H1 (cell line): ENCODE results near the gene EPB41L5. TPM values are rescaled to one million over a fixed set of nuclear protein-coding genes. Genes with fewer than 3 reads are reported as not detected.

Experiments used
- CTCF ChIA-PET: fragments of 300-600 bp; sonication (Branson Sonifier 250); formaldehyde crosslinking; loops from one replicate; lab custom pipeline; 2021; ENCODE audit not compliant: partially characterized antibody; lab: Charles Lee
- POLR2A ChIA-PET: fragments of 300-600 bp; sonication (Branson Sonifier 250); formaldehyde crosslinking; loops from one replicate; lab custom pipeline; 2021; ENCODE audit warnings: inconsistent platforms; ENCODE audit not compliant: partially characterized antibody; lab: Charles Lee
- DNase-seq, 2 experiments: peaks; one replicate each; pipeline versions ENCODE4 v3.0.0 to v3.0.0-alpha.2; 2010 to 2022; ENCODE audit warnings: low spot score in 2 of 2, low read depth in 1 of 2, mixed read lengths in 1 of 2
- FAIRE-seq: peaks from 2 replicates; lab custom pipeline; 2011; peaks lifted over from hg19 to GRCh38; lab: Jason Lieb, UNC
- H2AFZ ChIP-seq: 2 replicates; pipeline ENCODE4 v1.8.1; 2012; ENCODE audit warnings: low read length, inconsistent platforms
- H2AK5ac ChIP-seq: 2 replicates; pipeline ENCODE4 v1.6.1; 2013; ENCODE audit warnings: low read depth, low read length
- H2BK120ac ChIP-seq: replicated peaks from 2 replicates; pipeline ENCODE3; 2013; ENCODE audit warnings: low read depth, low read length, inconsistent platforms
- H2BK12ac ChIP-seq: 2 replicates; pipeline ENCODE4 v1.6.1; 2013; ENCODE audit warnings: low read depth, low read length
- H2BK15ac ChIP-seq: 2 replicates; pipeline ENCODE4 v1.6.1; 2013; ENCODE audit warnings: low read length
- H2BK20ac ChIP-seq: 2 replicates; pipeline ENCODE4 v1.6.1; 2013; ENCODE audit warnings: low read length
- H2BK5ac ChIP-seq: 2 replicates; pipeline ENCODE4 v1.6.1; 2013; ENCODE audit warnings: low read depth, low read length
- H3K14ac ChIP-seq: 2 replicates; pipeline ENCODE4 v1.6.1; 2013; ENCODE audit warnings: inconsistent platforms; ENCODE audit not compliant: insufficient read length
- H3K18ac ChIP-seq: 2 replicates; pipeline ENCODE4 v1.6.1; 2013; ENCODE audit warnings: low read length; ENCODE audit errors: extremely low read depth
- H3K23ac ChIP-seq: 2 replicates; pipeline ENCODE4 v1.6.1; 2013; ENCODE audit warnings: inconsistent platforms; ENCODE audit not compliant: insufficient read length
- H3K23me2 ChIP-seq: 2 replicates; pipeline ENCODE4 v1.6.1; 2013; ENCODE audit warnings: low read depth, low read length
- H3K27ac ChIP-seq: 2 replicates; pipeline ENCODE4 v1.6.1; 2011; ENCODE audit warnings: low read depth, low read length, inconsistent platforms
- H3K27me3 ChIP-seq, 4 experiments: replicated peaks in 1 of 4; 1 replicate in 1 of 4; 2 replicates in 3 of 4; pipeline versions ENCODE4 v1.6.1 to v1.8.1; 2011 to 2013; ENCODE audit warnings: low read length in 3 of 4, mild to moderate bottlenecking in 3 of 4, inconsistent platforms in 2 of 4, mixed read lengths in 2 of 4, moderate library complexity in 1 of 4; ENCODE audit not compliant: control insufficient read depth in 3 of 4, insufficient read depth in 3 of 4; ENCODE audit errors: extremely low read depth in 1 of 4
- H3K36me3 ChIP-seq, 4 experiments: 2 replicates each; pipeline versions ENCODE4 v1.6.1 to v1.8.1; 2011 to 2013; ENCODE audit warnings: mild to moderate bottlenecking in 4 of 4, low read length in 3 of 4, moderate library complexity in 2 of 4, control low read depth in 1 of 4, inconsistent platforms in 1 of 4; ENCODE audit not compliant: insufficient read depth in 4 of 4, control insufficient read depth in 2 of 4
- H3K4ac ChIP-seq: replicated peaks from 2 replicates; pipeline ENCODE3; 2013; ENCODE audit warnings: low read length, low read depth, mixed read lengths, inconsistent platforms; ENCODE audit not compliant: insufficient read length
- H3K4me1 ChIP-seq, 4 experiments: replicated peaks in 1 of 4; 1 replicate in 1 of 4; 2 replicates in 3 of 4; pipeline versions ENCODE4 v1.6.1 to v1.8.1; 2011 to 2013; ENCODE audit warnings: low read length in 3 of 4, inconsistent platforms in 2 of 4, mixed read lengths in 1 of 4; ENCODE audit not compliant: insufficient read depth in 4 of 4, control insufficient read depth in 3 of 4
- H3K4me2 ChIP-seq, 2 experiments: 2 replicates each; pipeline versions ENCODE4 v1.6.1 to v1.8.1; 2011 to 2013; ENCODE audit warnings: low read depth in 2 of 2, low read length in 2 of 2, control low read depth in 1 of 2, inconsistent platforms in 1 of 2, mild to moderate bottlenecking in 1 of 2; ENCODE audit not compliant: insufficient read depth in 1 of 2
- H3K4me3 ChIP-seq, 4 experiments: fragments of 200-600, 300-600 bp in 1 of 4; sonication (generic), shearing (Covaris generic), sonication (Bioruptor Twin) in 1 of 4; 2 replicates each; pipeline versions ENCODE4 v1.5.1 to v1.8.1; 2011 to 2016; ENCODE audit warnings: low read length in 4 of 4, low read depth in 3 of 4, control low read depth in 2 of 4, inconsistent platforms in 2 of 4, mild to moderate bottlenecking in 2 of 4, mixed read lengths in 1 of 4, moderate library complexity in 1 of 4; ENCODE audit not compliant: insufficient read depth in 2 of 4; ENCODE audit errors: extremely low read depth in 1 of 4
- H3K56ac ChIP-seq: replicated peaks from 2 replicates; pipeline ENCODE3; 2013; ENCODE audit warnings: low read depth, mild to moderate bottlenecking, mixed read lengths, low read length, inconsistent platforms; ENCODE audit not compliant: insufficient read length
- H3K79me1 ChIP-seq: 2 replicates; pipeline ENCODE4 v1.6.1; 2013; ENCODE audit warnings: low read depth, low read length, control low read depth
- H3K79me2 ChIP-seq, 2 experiments: 2 replicates each; pipeline versions ENCODE4 v1.6.1 to v1.8.1; 2012 to 2013; ENCODE audit warnings: low read length in 2 of 2, mild to moderate bottlenecking in 2 of 2, inconsistent platforms in 1 of 2; ENCODE audit not compliant: insufficient read depth in 2 of 2, control insufficient read depth in 1 of 2
- H3K9ac ChIP-seq, 4 experiments: replicated peaks in 1 of 4; 1 replicate in 1 of 4; 2 replicates in 3 of 4; pipeline versions ENCODE4 v1.6.1 to v1.8.1; 2011 to 2013; ENCODE audit warnings: low read depth in 3 of 4, low read length in 3 of 4, control low read depth in 2 of 4, mild to moderate bottlenecking in 2 of 4, moderate library complexity in 2 of 4, inconsistent platforms in 1 of 4; ENCODE audit errors: extremely low read depth in 1 of 4
- H3K9me3 ChIP-seq, 2 experiments: 2 replicates each; pipeline versions ENCODE4 v1.6.1 to v1.8.1; 2012 to 2013; ENCODE audit warnings: mild to moderate bottlenecking in 2 of 2, moderate library complexity in 2 of 2, control low read depth in 1 of 2, inconsistent platforms in 1 of 2, low read depth in 1 of 2, low read length in 1 of 2, mixed read lengths in 1 of 2; ENCODE audit not compliant: insufficient read depth in 2 of 2
- H4K20me1 ChIP-seq, 2 experiments: replicated peaks in 1 of 2; 2 replicates each; pipeline versions ENCODE3 to v1.8.1; 2011 to 2013; ENCODE audit warnings: inconsistent platforms in 2 of 2, low read length in 2 of 2, mild to moderate bottlenecking in 1 of 2; ENCODE audit not compliant: insufficient read depth in 2 of 2, control insufficient read depth in 1 of 2
- H4K5ac ChIP-seq: 2 replicates; pipeline ENCODE4 v1.6.1; 2013; ENCODE audit warnings: low read length, low read depth, mixed read lengths, inconsistent platforms; ENCODE audit not compliant: insufficient read length
- H4K8ac ChIP-seq: 2 replicates; pipeline ENCODE4 v1.8.0; 2013; ENCODE audit warnings: mild to moderate bottlenecking, moderate library complexity, low read length, inconsistent platforms; ENCODE audit not compliant: insufficient read depth; ENCODE audit errors: extremely low read depth
- H4K91ac ChIP-seq: replicated peaks from 2 replicates; pipeline ENCODE3; 2013; ENCODE audit warnings: low read length, mixed read lengths, inconsistent platforms; ENCODE audit not compliant: insufficient read length
- ATF2 ChIP-seq: IDR thresholded peaks from 2 replicates; pipeline ENCODE4 v1.6.1; 2012; ENCODE audit warnings: low read length, inconsistent platforms
- CHD2 ChIP-seq: IDR thresholded peaks from 2 replicates; pipeline ENCODE4 v1.6.1; 2012; ENCODE audit warnings: low read length, improper control_type of control experiment
- KDM4A ChIP-seq: IDR thresholded peaks from one replicate; pipeline ENCODE4 v1.7.1; 2012; ENCODE audit warnings: low read depth, mild to moderate bottlenecking, moderate library complexity, low read length, inconsistent platforms; ENCODE audit not compliant: severe bottlenecking
- POU5F1 ChIP-seq: IDR thresholded peaks from 2 replicates; pipeline ENCODE4 v1.6.1; 2011; ENCODE audit warnings: low read depth, mild to moderate bottlenecking, low read length, moderate library complexity
- RNF2 ChIP-seq: fragments of 200-900, 300-1000 bp; sonication (generic); IDR thresholded peaks from 2 replicates; pipeline ENCODE4 v1.7.1; 2016; ENCODE audit warnings: borderline replicate concordance, low read depth, mild to moderate bottlenecking, antibody characterized with exemption, low read length; ENCODE audit not compliant: poor library complexity, severe bottlenecking; ENCODE audit errors: missing control alignments
- SAP30 ChIP-seq: fragments of 300-600 bp; sonication (generic); IDR thresholded peaks from 2 replicates; pipeline ENCODE4 v1.7.1; 2012; ENCODE audit warnings: low read length, moderate library complexity, mild to moderate bottlenecking, inconsistent platforms; ENCODE audit not compliant: insufficient read depth, insufficient replicate concordance
- TEAD4 ChIP-seq: IDR thresholded peaks from 2 replicates; pipeline ENCODE4 v1.6.1; 2012; ENCODE audit warnings: low read depth, low read length, inconsistent platforms, mixed read lengths
- USF2 ChIP-seq: IDR thresholded peaks from 2 replicates; pipeline ENCODE4 v1.6.1; 2011; ENCODE audit warnings: low read length, improper control_type of control experiment
- ZNF274 ChIP-seq: IDR thresholded peaks from 2 replicates; pipeline ENCODE4 v1.7.0; 2012; ENCODE audit warnings: low read length, borderline replicate concordance; ENCODE audit errors: extremely low read depth
- WGBS, 2 experiments: shearing (Covaris generic) in 1 of 2; methylation state at CpG; one replicate each; pipeline versions ENCODE4 v1.1.6 to v1.1.7; 2013 to 2015; ENCODE audit warnings: low lambda C conversion rate in 2 of 2, mixed read lengths in 2 of 2, inconsistent platforms in 1 of 2, low coverage in 1 of 2, missing lambda C conversion rate in 1 of 2; ENCODE audit not compliant: insufficient replicate concordance in 2 of 2, insufficient coverage in 1 of 2, insufficient read length in 1 of 2; ENCODE audit errors: extremely low coverage in 1 of 2, missing lambda C conversion rate in 1 of 2; 5-methylcytosine and 5-hydroxymethylcytosine counted together
- polyA plus RNA-seq, 7 experiments: library from polyadenylated mRNA; depleted of rRNA in 3 of 7; stranded (reverse) in 5 of 7; unstranded in 2 of 7; fragments of >200 nt in 5 of 7; fragments of 200-250 nt in 2 of 7; gene quantifications; 1 replicate in 5 of 7; 2 replicates in 1 of 7; 4 replicates in 1 of 7; pipeline versions ENCODE4 v1.2.1 to v1.2.3, GENCODE V29; 2011 to 2013; ENCODE audit warnings: missing spikeins in 2 of 7, mixed read lengths in 2 of 7
- total RNA-seq: library from RNA; stranded (reverse); fragmentation: NEBNext Ultra II Directional; extraction: Animal tissue kit (Norgen Biotek cat#: 25700); gene quantifications from 2 replicates; pipeline ENCODE4 v1.2.1, GENCODE V29; 2021

Gene EPB41L5
- total and polyA plus RNA-seq, 2 of the 8 experiments (the other 6 are each of a cell fraction or from before 2014, with no cell fraction given): 13.5 to 32.3 TPM

GRCh38 chr2:120225549-120226065 is 212.7 kb downstream of the EPB41L5 start:
- H3K56ac ChIP-seq: no peak overlapping the region
- POLR2A ChIA-PET: interaction anchor here (1.5 kb wide), 1 partner anchor 27 kb away, joined by 3 read pairs; the partner anchor contains the start of gene RALB
- no peak for DNase-seq
- TF ChIP-seq USF2 (no peak), KDM4A (no peak), TEAD4 (no peak), RNF2 (no peak), ATF2 (no peak), POU5F1 (no peak), ZNF274 (no peak), SAP30 (no peak), CHD2 (no peak)

More at GRCh38 chr2:120225549-120226065, 212.7 kb downstream of the EPB41L5 start:
- CTCF ChIA-PET: interaction anchor here (1.0 to 1.6 kb wide), 3 partner anchors 69 to 455 kb away, joined by 3 to 11 read pairs (median 4); no protein-coding TSS in a partner anchor
- Histone ChIP-seq H3K36me3 (peaks cover 0 to 6% (median 0%) of the 10 kb centered on the region in 4 experiments; a peak in 3 of 8 replicates), H3K9me3 (peaks cover 7 to 9% of the 10 kb centered on the region in 2 experiments), H2AFZ (no peak overlapping the region), H3K4me3 (no peak overlapping the region), H4K8ac (peak overlapping the region; percentile 38; the same call in 1 of the 2 replicates), H3K23ac (no peak overlapping the region), H4K91ac (no peak overlapping the region), H3K14ac (no peak overlapping the region), H3K27me3 (peaks cover 13 to 45% (median 29%) of the 10 kb centered on the region in 4 experiments), H3K27ac (no peak overlapping the region), H3K79me2 (peaks cover 0 to 2% of the 10 kb centered on the region in 2 experiments; a peak in 1 of 4 replicates), H2BK12ac (no peak overlapping the region), H3K4me1 (peaks cover 0 to 7% (median 6%) of the 10 kb centered on the region in 4 experiments; a peak in 5 of 7 replicates), H2BK20ac (no peak overlapping the region), H4K5ac (no peak overlapping the region), H2BK120ac (no peak overlapping the region), H2AK5ac (no peak overlapping the region), H2BK5ac (no peak overlapping the region), H3K79me1 (no peaks in the 10 kb centered on the region), H3K4me2 (no peak overlapping the region), H4K20me1 (peaks cover 0 to 3% of the 10 kb centered on the region in 2 experiments), H2BK15ac (0 out of 2 replicates have a peak overlapping the region, but pooled peaks have one; percentile 81), H3K9ac (no peak overlapping the region), H3K18ac (no peak overlapping the region), H3K4ac (no peak overlapping the region), H3K23me2 (peaks cover 3% of the 10 kb centered on the region; the same call in 1 of the 2 replicates)
- WGBS, 2 experiments: 91% methylated on average over 4 of the region's 9 CpGs; no CpG with 5 or more reads in 1 of the 2 experiments
- FAIRE-seq: no peak
